Liver (tissue), 9 donors: Measurements from ENCODE around the gene TCFL5. TPM values are rescaled to one million over a fixed set of nuclear protein-coding genes. Genes with fewer than 3 reads are reported as not detected.

Source experiments
- DNase-seq: peaks from one replicate; pipeline ENCODE4 v3.0.0-alpha.2; 2017; ENCODE audit warnings: low spot score
- H3K27ac ChIP-seq, 2 donors: one replicate each; pipeline ENCODE4 v1.7.0; 2013; ENCODE audit warnings: inconsistent platforms in 2 of 2, low read length in 2 of 2, control low read depth in 1 of 2, low read depth in 1 of 2, mild to moderate bottlenecking in 1 of 2
- H3K27me3 ChIP-seq, 4 donors: one replicate each; pipeline versions ENCODE4 v1.6.1 to v1.7.0; 2013; ENCODE audit warnings: low read length in 3 of 4, inconsistent platforms in 1 of 4, mild to moderate bottlenecking in 1 of 4, moderate library complexity in 1 of 4; ENCODE audit not compliant: control insufficient read depth in 4 of 4, insufficient read depth in 4 of 4
- H3K36me3 ChIP-seq, 4 donors: one replicate each; pipeline versions ENCODE4 v1.6.1 to v1.7.0; 2013; ENCODE audit warnings: low read length in 3 of 4, mild to moderate bottlenecking in 3 of 4, low read depth in 1 of 4, moderate library complexity in 1 of 4; ENCODE audit not compliant: control insufficient read depth in 4 of 4, insufficient read depth in 3 of 4
- H3K4me1 ChIP-seq, 4 donors: one replicate each; pipeline versions ENCODE4 v1.6.1 to v1.7.0; 2013; ENCODE audit warnings: low read length in 3 of 4, mild to moderate bottlenecking in 3 of 4, moderate library complexity in 1 of 4; ENCODE audit not compliant: control insufficient read depth in 4 of 4, insufficient read depth in 4 of 4
- H3K4me3 ChIP-seq, 3 donors: one replicate each; pipeline versions ENCODE4 v1.6.1 to v1.7.0; 2013; ENCODE audit warnings: low read length in 3 of 3, control low read depth in 1 of 3, low read depth in 1 of 3, mild to moderate bottlenecking in 1 of 3
- H3K9ac ChIP-seq, 2 donors: one replicate each; pipeline ENCODE4 v1.7.0; 2013; ENCODE audit warnings: low read length in 2 of 2, mild to moderate bottlenecking in 2 of 2, moderate library complexity in 2 of 2, control low read depth in 1 of 2, low read depth in 1 of 2
- H3K9me3 ChIP-seq, 4 donors: one replicate each; pipeline versions ENCODE4 v1.6.1 to v1.7.0; 2013; ENCODE audit warnings: low read length in 3 of 4; ENCODE audit not compliant: control insufficient read depth in 4 of 4
- ATF3 ChIP-seq: IDR thresholded peaks from 2 replicates; pipeline ENCODE4 v1.6.1; 2016; ENCODE audit warnings: antibody characterized with exemption
- CTCF ChIP-seq: fragments of 150-350 bp; IDR thresholded peaks from 2 replicates; pipeline ENCODE4 v1.5.1; 2017; ENCODE audit warnings: improper control_type of control experiment, low read depth, low read length; ENCODE audit not compliant: missing input control
- EGR1 ChIP-seq, 2 donors: IDR thresholded peaks; 2 replicates each; pipeline ENCODE4 v1.6.1; 2016 to 2018; ENCODE audit warnings: antibody characterized with exemption in 2 of 2, low read depth in 2 of 2
- FOXA1 ChIP-seq: IDR thresholded peaks from 2 replicates; pipeline ENCODE4 v1.6.1; 2016; ENCODE audit warnings: antibody characterized with exemption
- FOXA2 ChIP-seq: IDR thresholded peaks from 2 replicates; pipeline ENCODE4 v1.6.1; 2016; ENCODE audit warnings: antibody characterized with exemption
- GABPA ChIP-seq, 2 donors: IDR thresholded peaks in 1 of 2; conservative IDR thresholded peaks in 1 of 2; 2 replicates each; pipeline ENCODE4 v1.6.1; 2016; ENCODE audit warnings: antibody characterized with exemption in 2 of 2, mild to moderate bottlenecking in 1 of 2, moderate library complexity in 1 of 2
- HNF4A ChIP-seq, 2 donors: conservative IDR thresholded peaks; 2 replicates each; pipeline ENCODE4 v1.6.1; 2016; ENCODE audit warnings: antibody characterized with exemption in 2 of 2, mild to moderate bottlenecking in 2 of 2
- HNF4G ChIP-seq: IDR thresholded peaks from 2 replicates; pipeline ENCODE4 v1.6.1; 2016; ENCODE audit warnings: antibody characterized with exemption
- JUND ChIP-seq, 2 donors: IDR thresholded peaks; 2 replicates each; pipeline ENCODE4 v1.6.1; 2016; ENCODE audit warnings: antibody characterized with exemption in 2 of 2
- MAX ChIP-seq: IDR thresholded peaks from 2 replicates; pipeline ENCODE4 v1.6.1; 2016; ENCODE audit warnings: antibody characterized with exemption
- NR2F2 ChIP-seq: IDR thresholded peaks from 2 replicates; pipeline ENCODE4 v1.6.1; 2016; ENCODE audit warnings: antibody characterized with exemption
- RAD21 ChIP-seq, 2 donors: IDR thresholded peaks; 2 replicates each; pipeline ENCODE4 v1.6.1; 2016; ENCODE audit warnings: antibody characterized with exemption in 2 of 2, mild to moderate bottlenecking in 2 of 2
- REST ChIP-seq: IDR thresholded peaks from 2 replicates; pipeline ENCODE4 v1.6.1; 2016; ENCODE audit warnings: antibody characterized with exemption, mild to moderate bottlenecking
- RXRA ChIP-seq, 2 donors: IDR thresholded peaks; 2 replicates each; pipeline ENCODE4 v1.6.1; 2017 to 2018; ENCODE audit warnings: antibody characterized with exemption in 2 of 2, mild to moderate bottlenecking in 1 of 2
- SP1 ChIP-seq: IDR thresholded peaks from 2 replicates; pipeline ENCODE4 v1.6.1; 2018; ENCODE audit warnings: antibody characterized with exemption, mild to moderate bottlenecking
- TAF1 ChIP-seq: conservative IDR thresholded peaks from 2 replicates; pipeline ENCODE4 v1.6.1; 2016; ENCODE audit warnings: antibody characterized with exemption, mild to moderate bottlenecking
- YY1 ChIP-seq: IDR thresholded peaks from 2 replicates; pipeline ENCODE4 v1.6.1; 2016; ENCODE audit warnings: antibody characterized with exemption, mild to moderate bottlenecking
- ZBTB33 ChIP-seq: IDR thresholded peaks from 2 replicates; pipeline ENCODE4 v1.6.1; 2016; ENCODE audit warnings: antibody characterized with exemption
- WGBS: extraction: QIAGEN DNeasy Blood & Tissue Kit; methylation state at CpG from one replicate; pipeline ENCODE4 v1.1.7; 2013; 5-methylcytosine and 5-hydroxymethylcytosine counted together
- polyA plus RNA-seq, 2 donors: library from polyadenylated mRNA; stranded (reverse) in 1 of 2; unstranded in 1 of 2; fragments of 200-250 nt in 1 of 2; fragments of >200 nt in 1 of 2; fragmentation: Nextera tagmentation in 1 of 2; extraction: Ambion mirVana in 1 of 2; gene quantifications; one replicate each; pipeline versions ENCODE4 v1.2.1 to v1.2.3, GENCODE V29; 2013 to 2015
- total RNA-seq, 2 donors: library from RNA; depleted of rRNA; stranded (reverse); fragments of >200 nt; gene quantifications; one replicate each; pipeline ENCODE4 v1.2.3, GENCODE V29; 2014
- donor health status: healthy.
- donor health status: healthy.
- donor health status: healthy.
- donor health status: healthy.
- donor health status: healthy.

The TCFL5 gene
- total and polyA plus RNA-seq, 4 donors: 0.79 to 3.8 (median 2.2) TPM

- H3K36me3 ChIP-seq: peaks cover 0 to 15% (median 10%) of the 10 kb centered on the region in 4 donors
- no peak overlapping the region for H3K27ac ChIP-seq
- no peak for DNase-seq
- TF ChIP-seq RXRA (IDR thresholded peaks at IDR 0.05) (no peak), MAX (no peak), FOXA2 (no peak)
- 95% methylated on average over 8 of the region's 8 CpGs for WGBS
- no peak overlapping the region for H3K4me3 ChIP-seq
- H3K4me1 ChIP-seq: peaks cover 13 to 54% (median 30%) of the 10 kb centered on the region in 4 donors
- H3K9ac ChIP-seq: no peak overlapping the region
- H3K9me3 ChIP-seq: no peaks in the 10 kb centered on the region
- H3K27me3 ChIP-seq: no peaks in the 10 kb centered on the region
Measured at GRCh38 chr20:62799036-62799435, 62.6 kb downstream of the TCFL5 start.

DNA sequence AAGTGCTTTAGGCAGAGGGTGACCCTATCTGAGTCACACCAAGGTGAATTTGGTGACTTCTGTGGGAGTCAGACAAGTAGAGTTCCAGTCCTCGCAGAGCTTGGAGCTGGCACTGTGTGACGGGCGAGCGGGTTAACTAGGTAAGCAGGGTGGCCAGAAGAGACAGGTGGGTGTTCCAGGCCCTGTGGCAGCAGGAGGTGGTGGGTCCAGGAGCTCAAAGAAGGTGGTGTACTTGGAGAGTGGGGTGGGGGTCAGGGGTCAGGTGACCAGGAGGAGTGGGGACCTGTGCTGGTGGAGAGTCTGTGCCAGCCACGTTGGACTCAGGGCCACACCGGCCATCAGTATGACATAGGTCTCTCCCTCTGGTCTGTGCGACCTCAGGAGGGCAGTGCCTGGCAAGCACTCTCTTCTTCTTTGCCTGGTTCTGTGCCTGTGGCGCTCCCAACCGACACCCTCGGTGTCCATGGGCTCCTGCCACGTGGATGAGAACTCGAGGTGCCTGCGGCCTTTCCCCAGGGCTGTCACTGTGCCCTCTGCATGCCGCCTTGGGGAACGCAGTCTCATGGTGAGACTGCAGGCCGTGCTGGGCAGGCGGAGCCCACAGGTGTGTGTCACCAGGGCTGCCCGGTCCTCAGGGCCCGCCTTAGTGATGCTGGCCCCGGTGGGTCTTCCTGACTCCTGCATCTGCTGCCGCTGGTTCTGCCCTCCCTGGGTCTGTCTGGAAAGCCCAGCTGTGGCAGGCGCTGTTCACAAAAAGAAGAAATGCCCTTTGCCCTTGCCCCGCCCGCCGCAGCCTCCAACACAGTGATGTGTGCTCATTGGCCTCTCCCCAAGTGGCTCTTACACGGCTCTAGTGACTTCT lies 63.7 kb downstream of the TCFL5 start:
- no peak overlapping the region for H3K4me3 ChIP-seq
- WGBS: 41% methylated on average over 26 of the region's 26 CpGs
- peaks cover 13 to 50% (median 30%) of the 10 kb centered on the region in 4 donors for H3K4me1 ChIP-seq
- DNase-seq: no peak
- peaks cover 0 to 15% (median 10%) of the 10 kb centered on the region in 4 donors for H3K36me3 ChIP-seq
- peak overlapping the region; percentile 54 to 72 for H3K27ac ChIP-seq
- TF ChIP-seq SP1 (peak; percentile 82), REST (peak; percentile 48), CTCF (no peak), RXRA (IDR thresholded peaks at IDR 0.05) (peak; percentile 32 to 41), RAD21 (IDR thresholded peaks at IDR 0.05) (no peak), FOXA2 (no peak), NR2F2 (peak; percentile 22), YY1 (no peak), EGR1 (IDR thresholded peaks at IDR 0.05; ENCODE audit: low read depth in 2 of 2) (no peak), ZBTB33 (no peak), GABPA (IDR thresholded peaks at IDR 0.05 in 1 of 2, conservative IDR thresholded peaks at IDR 0.05 in 1 of 2) (no peak), ATF3 (no peak), TAF1 (no peak), FOXA1 (no peak), JUND (IDR thresholded peaks at IDR 0.05) (no peak), HNF4G (peak; percentile 69), MAX (peak; percentile 47), HNF4A (conservative IDR thresholded peaks at IDR 0.05) (peak; percentile 81 to 82)
- H3K9me3 ChIP-seq: no peaks in the 10 kb centered on the region
- H3K27me3 ChIP-seq: no peaks in the 10 kb centered on the region
- peak overlapping the region in 1 of 2 donors; percentile 45 for H3K9ac ChIP-seq
